Activated naive CD8-positive, alpha-beta T cell treated with anti-CD3 and anti-CD28 coated beads, Interleukin-2, amount 10 ng/mL, durations not matched to agents 7 days and 5 days (primary cell): Measurements from ENCODE around the gene SLC66A3. TPM values are rescaled to one million over a fixed set of nuclear protein-coding genes. Genes with fewer than 3 reads are reported as not detected.

Experiments
- ATAC-seq: fragments of 150-1000 bp; cut with Tn5 transposase; one replicate; pipeline ENCODE4 v1.10.0; 2021; ENCODE audit warnings: low read depth, moderate library complexity
- POLR2A ChIA-PET: fragments of 350-600 bp; sonication (Branson Sonifier 250); formaldehyde crosslinking; loops from one replicate; lab custom pipeline; 2021; ENCODE audit warnings: antibody characterized with exemption; lab: Charles Lee
- DNase-seq: peaks from one replicate; pipeline ENCODE4 v3.0.0; 2021
- H3K27ac Mint-ChIP-seq: one replicate; pipeline ENCODE4 v1.8.0; 2022; ENCODE audit warnings: mild to moderate bottlenecking, mixed read lengths
- H3K27me3 Mint-ChIP-seq: one replicate; pipeline ENCODE4 v1.8.0; 2022; ENCODE audit warnings: mild to moderate bottlenecking, moderate library complexity, mixed read lengths
- H3K36me3 Mint-ChIP-seq: one replicate; pipeline ENCODE4 v1.8.0; 2021; ENCODE audit warnings: mild to moderate bottlenecking, mixed read lengths
- H3K4me1 Mint-ChIP-seq: one replicate; pipeline ENCODE4 v1.8.0; 2021; ENCODE audit warnings: mixed read lengths
- H3K4me3 Mint-ChIP-seq: one replicate; pipeline ENCODE4 v1.8.0; 2022; ENCODE audit warnings: mild to moderate bottlenecking, moderate library complexity, mixed read lengths
- H3K9me3 Mint-ChIP-seq: one replicate; pipeline ENCODE4 v1.8.0; 2021; ENCODE audit warnings: mixed read lengths
- total RNA-seq, 2 experiments: library from RNA; stranded (reverse); gene quantifications; one replicate each; pipeline ENCODE4 v1.2.3, GENCODE V29; 2021

SLC66A3 gene
- total RNA-seq, 2 experiments from 2014 or later: 19.0 to 20.8 TPM

DNA sequence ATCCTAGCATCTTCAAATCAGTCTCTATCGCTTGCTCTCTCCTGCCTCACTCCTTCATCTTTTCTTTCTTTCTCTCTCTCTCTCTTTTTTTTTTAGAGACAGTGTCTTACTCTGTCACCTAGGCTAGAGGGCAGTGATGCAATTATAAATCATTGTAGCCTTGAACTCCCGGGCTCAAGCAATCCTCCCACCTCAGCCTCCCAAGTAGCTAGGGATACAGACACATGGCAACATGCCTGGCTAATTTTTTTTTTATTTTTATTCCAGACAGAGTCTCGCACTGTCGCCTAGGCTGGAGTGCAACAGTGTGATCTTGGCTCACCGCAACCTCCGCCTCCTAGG is 10.6 kb upstream of the SLC66A3 start:
- H3K9me3 Mint-ChIP-seq: no peaks in the 10 kb centered on the region
- H3K27me3 Mint-ChIP-seq: peaks cover 2% of the 10 kb centered on the region
- POLR2A ChIA-PET: interaction anchor here (1.3 kb wide), 1 partner anchor 10 kb away, joined by 3 read pairs; the partner anchor contains the start of gene SLC66A3
- H3K4me1 Mint-ChIP-seq: no peaks in the 10 kb centered on the region
- no peaks in the 10 kb centered on the region for H3K36me3 Mint-ChIP-seq
- H3K4me3 Mint-ChIP-seq: no peak overlapping the region
- DNase-seq: no peak
- H3K27ac Mint-ChIP-seq: no peak overlapping the region
- ATAC-seq: no peak

DNA sequence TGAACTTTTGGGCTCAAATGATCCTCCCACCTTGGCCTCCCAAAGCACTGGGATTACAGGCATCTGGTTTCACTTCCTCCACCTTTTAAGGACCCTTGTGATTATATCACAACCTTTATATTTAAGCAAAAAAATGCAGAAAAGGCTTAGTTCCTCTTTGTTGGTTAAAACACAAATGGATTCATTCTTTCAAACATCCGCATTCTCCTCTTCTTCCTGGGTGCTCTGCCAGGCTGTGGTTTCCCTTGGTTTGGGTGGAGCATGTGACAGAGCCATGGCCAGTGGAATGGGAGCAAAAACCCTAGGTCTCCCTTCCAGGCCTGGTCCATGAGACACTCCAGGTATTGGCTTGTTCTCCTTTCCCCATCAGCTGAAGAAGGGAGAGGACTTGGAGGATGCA is 9.9 kb upstream of the SLC66A3 start:
- POLR2A ChIA-PET: interaction anchor here (1.3 kb wide), 1 partner anchor 10 kb away, joined by 3 read pairs; the partner anchor contains the start of gene SLC66A3
- Mint-ChIP-seq H3K4me3 (no peak overlapping the region), H3K4me1 (no peaks in the 10 kb centered on the region), H3K9me3 (no peaks in the 10 kb centered on the region), H3K27ac (no peak overlapping the region), H3K36me3 (no peaks in the 10 kb centered on the region), H3K27me3 (peaks cover 2% of the 10 kb centered on the region)
- ATAC-seq (no peak), DNase-seq (no peak)

DNA sequence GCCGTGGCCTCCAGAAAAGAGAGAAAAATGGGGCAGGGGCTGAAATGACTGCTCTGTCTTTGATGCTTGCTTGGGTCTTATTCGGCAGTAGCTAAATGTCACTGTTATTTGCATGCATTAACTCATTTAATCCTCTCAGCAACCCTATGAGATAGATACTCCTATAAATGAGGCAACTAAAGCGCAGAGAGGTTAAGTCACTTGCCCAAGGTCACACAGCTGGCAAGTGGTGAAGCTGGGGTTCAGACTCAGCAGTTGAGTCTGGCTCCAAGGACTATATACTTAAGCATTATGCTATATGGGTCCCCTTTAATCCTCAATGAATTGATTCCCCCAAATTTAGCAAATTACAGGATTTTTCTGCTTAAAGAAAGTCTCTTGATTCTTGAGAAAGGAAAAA is 9.2 kb upstream of the SLC66A3 start:
- peaks cover 5% of the 10 kb centered on the region for H3K27me3 Mint-ChIP-seq
- no peaks in the 10 kb centered on the region for H3K4me1 Mint-ChIP-seq
- H3K4me3 Mint-ChIP-seq: no peak overlapping the region
- H3K27ac Mint-ChIP-seq: no peak overlapping the region
- H3K9me3 Mint-ChIP-seq: no peaks in the 10 kb centered on the region
- no peaks in the 10 kb centered on the region for H3K36me3 Mint-ChIP-seq
- DNase-seq (no peak), ATAC-seq (no peak)
- POLR2A ChIA-PET: interaction anchor here (1.3 kb wide), 1 partner anchor 9 kb away, joined by 3 read pairs; the partner anchor contains the start of gene SLC66A3

DNA sequence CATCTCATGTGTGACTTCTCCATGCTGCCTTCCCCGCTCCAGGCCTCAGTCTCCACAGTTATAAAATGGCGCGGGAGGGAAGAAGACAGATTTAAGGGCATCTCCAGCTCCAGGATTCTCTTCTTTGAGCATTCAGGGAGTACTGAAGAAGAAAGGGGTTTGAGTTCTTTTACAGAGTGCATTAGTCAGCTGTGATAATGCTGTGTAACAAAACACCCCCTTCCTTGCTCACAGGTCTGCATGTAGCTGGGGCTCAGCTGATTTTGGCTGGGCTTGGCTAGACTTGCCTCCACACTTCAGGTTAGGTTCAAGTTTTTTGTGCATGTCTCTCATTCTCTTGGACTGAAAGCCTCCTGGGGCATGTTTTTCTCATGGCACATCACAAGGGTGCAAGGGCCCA is 8.0 kb upstream of the SLC66A3 start:
- H3K27me3 Mint-ChIP-seq: peaks cover 8% of the 10 kb centered on the region
- no peak for DNase-seq
- H3K27ac Mint-ChIP-seq: no peak overlapping the region
- H3K9me3 Mint-ChIP-seq: no peaks in the 10 kb centered on the region
- H3K36me3 Mint-ChIP-seq: no peaks in the 10 kb centered on the region
- no peaks in the 10 kb centered on the region for H3K4me1 Mint-ChIP-seq
- POLR2A ChIA-PET: no interaction called here
- H3K4me3 Mint-ChIP-seq: no peak overlapping the region
- ATAC-seq: no peak

DNA sequence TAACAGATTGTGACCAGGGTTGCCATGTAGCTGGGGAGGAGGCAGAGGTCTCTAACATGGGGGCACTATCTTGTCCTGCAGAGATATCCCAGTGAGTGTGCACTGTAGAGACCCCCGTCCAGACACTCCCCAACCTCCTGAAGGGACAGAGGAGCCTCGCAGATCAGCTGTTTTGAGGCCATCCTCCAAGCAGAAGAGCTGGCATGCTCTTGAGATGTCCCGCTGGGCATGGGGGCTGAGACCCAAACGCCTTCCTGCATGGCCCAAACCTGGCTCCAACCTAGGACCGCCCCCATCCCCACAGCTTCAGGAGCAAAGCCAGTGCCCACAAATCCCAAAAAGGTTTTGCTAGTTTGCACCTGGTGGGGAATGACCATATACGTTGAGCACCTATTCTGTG is 2.7 kb upstream of the SLC66A3 start:
- DNase-seq (no peak), ATAC-seq (no peak)
- H3K27ac Mint-ChIP-seq: no peak overlapping the region
- H3K36me3 Mint-ChIP-seq: no peaks in the 10 kb centered on the region
- no peak overlapping the region for H3K4me3 Mint-ChIP-seq
- POLR2A ChIA-PET: interaction anchor here (1.2 kb wide), 1 partner anchor 20 kb away, joined by 4 read pairs; a partner anchor contains a TSS
- peaks cover 6% of the 10 kb centered on the region for H3K4me1 Mint-ChIP-seq
- no peaks in the 10 kb centered on the region for H3K9me3 Mint-ChIP-seq
- peaks cover 6% of the 10 kb centered on the region for H3K27me3 Mint-ChIP-seq

DNA sequence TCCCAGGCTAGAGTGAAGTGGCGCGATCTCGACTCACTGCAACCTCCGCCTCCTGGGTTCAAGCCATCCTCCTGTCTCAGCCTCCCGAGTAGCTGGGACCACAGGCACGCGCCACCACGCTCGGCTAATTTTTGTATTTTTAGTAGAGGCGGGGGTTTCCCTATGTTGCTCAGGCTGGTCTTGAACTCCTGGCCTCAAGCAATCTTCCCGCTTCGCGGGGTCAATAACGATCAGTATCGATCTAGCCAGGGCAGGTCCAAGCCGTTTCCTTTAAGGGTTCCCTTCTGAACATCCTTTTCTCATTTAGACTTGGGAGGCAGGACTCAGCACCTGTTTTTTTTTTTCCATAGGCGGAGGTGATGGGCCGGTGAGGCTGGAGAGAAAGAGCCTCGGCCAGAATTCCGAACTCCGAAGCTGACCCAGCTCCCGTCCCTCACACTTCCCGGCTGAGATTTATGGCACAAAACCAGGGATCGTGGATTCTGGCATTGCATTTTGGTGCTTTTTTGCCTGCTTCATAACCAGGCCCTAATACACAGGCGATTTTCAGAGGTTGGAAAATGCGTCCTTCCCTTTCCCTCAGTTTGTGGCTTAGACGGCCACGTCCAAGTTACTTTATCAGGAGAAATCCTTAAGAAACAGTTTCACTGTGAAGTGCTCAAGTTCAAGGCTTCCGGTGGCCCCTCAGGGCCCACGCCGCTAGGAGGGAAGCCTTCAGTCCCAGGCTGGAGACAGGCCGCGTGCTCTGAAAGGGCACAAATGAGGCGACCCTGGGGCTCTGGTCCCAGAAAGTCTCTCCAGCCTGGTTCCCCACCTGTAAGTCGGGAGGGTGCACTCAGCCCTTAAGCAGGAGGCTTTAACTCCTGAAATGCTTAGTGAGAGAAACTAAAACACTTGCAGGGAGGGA is 998 bp upstream of the SLC66A3 start:
- peak; percentile 2 for ATAC-seq
- Mint-ChIP-seq H3K36me3 (no peaks in the 10 kb centered on the region), H3K27me3 (peaks cover 6% of the 10 kb centered on the region), H3K9me3 (no peaks in the 10 kb centered on the region), H3K4me3 (peak overlapping the region; percentile 83), H3K4me1 (peaks cover 6% of the 10 kb centered on the region), H3K27ac (peak overlapping the region; percentile 89)
- POLR2A ChIA-PET: interaction anchor here (1.0 to 2.4 kb wide), 4 partner anchors 9 to 342 kb away, joined by 3 to 9 read pairs (median 5); partner anchors contain the start of gene PDIA6
- DNase-seq: no peak

DNA sequence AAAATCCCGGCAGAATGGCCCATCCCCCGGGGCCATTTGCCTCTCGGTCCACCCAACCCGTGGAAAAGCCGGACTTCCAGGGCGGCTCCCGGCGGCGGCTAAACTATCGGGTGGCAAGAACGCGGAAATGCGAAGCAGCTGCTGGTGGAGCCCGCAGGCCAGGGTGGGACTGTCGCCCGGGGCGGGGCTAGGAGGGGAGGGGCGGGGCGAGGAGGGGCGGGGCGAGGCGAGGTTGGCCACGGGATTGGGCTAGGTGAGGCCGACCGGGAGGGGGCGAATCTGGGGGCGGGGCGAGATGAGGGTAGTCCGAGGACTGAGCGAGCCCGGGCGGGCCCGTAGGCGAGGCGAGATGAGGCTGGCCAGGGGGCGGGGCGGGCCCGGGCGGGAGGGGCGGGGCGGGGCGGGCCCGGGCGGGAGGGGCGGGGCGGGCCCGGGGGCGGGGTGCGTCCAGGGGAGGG is 315 bp upstream of the SLC66A3 start:
- Mint-ChIP-seq H3K9me3 (no peaks in the 10 kb centered on the region), H3K4me1 (peaks cover 9% of the 10 kb centered on the region), H3K4me3 (peak overlapping the region; percentile 83), H3K27me3 (peaks cover 6% of the 10 kb centered on the region), H3K27ac (peak overlapping the region; percentile 89), H3K36me3 (no peaks in the 10 kb centered on the region)
- DNase-seq (peak; percentile 96), ATAC-seq (peak; percentile 94)
- POLR2A ChIA-PET: interaction anchor here (1.0 to 2.4 kb wide), 7 partner anchors 9 to 342 kb away, joined by 3 to 17 read pairs (median 4); partner anchors contain the start of genes PDIA6 and ROCK2

DNA sequence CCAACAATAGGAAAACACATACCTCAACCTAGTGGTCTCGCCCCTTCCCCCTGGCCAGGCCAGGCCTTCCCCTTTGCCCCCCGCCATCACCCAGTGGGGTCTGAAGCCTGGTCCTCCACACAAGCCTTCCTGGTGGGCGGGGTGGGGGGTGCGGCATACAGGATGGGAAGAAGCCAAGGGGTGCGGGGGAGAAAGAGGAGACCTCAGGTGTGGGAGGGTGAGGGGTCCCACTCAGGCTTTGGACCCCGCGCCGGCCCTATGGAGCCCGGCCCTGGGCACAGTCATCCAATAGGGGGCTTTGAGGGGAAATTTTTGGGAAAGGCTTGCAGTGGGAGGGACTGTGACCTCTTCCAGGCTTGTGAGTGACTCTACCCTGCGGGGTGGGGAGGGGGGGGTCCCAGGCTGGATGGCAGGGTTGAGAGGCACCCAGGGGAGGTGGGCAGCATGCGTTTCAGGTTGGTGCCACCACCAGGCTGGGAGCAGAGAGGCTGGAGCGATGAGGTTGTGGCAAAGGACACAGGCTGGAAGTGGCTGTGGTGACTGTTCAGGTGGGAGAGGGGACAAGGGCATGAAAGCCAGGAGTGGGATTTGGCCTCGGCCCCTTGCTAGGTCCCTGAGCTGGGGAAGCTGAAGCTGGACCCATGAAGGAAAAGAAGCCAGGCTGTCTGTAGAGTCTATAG is 1.3 kb downstream of the SLC66A3 start:
- no peaks in the 10 kb centered on the region for H3K27me3 Mint-ChIP-seq
- no peak for DNase-seq
- H3K27ac Mint-ChIP-seq: no peak overlapping the region
- H3K4me1 Mint-ChIP-seq: peaks cover 9% of the 10 kb centered on the region
- no peaks in the 10 kb centered on the region for H3K36me3 Mint-ChIP-seq
- H3K9me3 Mint-ChIP-seq: no peaks in the 10 kb centered on the region
- H3K4me3 Mint-ChIP-seq: peak overlapping the region; percentile 81
- no peak for ATAC-seq
- POLR2A ChIA-PET: no interaction called here

DNA sequence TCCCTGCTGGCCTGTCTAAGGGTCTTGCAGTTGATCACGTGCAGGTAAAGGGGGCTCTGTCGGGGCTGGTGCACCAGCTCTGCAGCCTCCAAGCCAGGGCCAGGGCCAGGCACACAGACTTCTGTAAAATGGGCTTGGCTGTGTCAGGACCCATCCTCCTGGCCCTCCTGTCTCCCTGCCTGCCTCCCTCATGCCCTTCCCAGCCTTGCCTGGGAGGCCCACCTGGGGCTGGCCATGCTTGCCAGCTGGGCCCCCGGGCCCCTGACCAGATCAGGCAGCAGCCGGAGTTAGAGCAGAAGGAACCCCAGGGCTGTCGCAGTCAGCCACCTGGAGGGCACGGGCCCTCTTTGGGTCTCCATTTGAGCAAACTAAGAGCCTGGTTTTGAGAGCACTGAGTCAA is 2.0 kb downstream of the SLC66A3 start:
- ATAC-seq (no peak), DNase-seq (no peak)
- Mint-ChIP-seq H3K4me3 (no peak overlapping the region), H3K36me3 (no peaks in the 10 kb centered on the region), H3K27ac (no peak overlapping the region), H3K9me3 (no peaks in the 10 kb centered on the region), H3K4me1 (peaks cover 9% of the 10 kb centered on the region), H3K27me3 (no peaks in the 10 kb centered on the region)
- POLR2A ChIA-PET: no interaction called here

DNA sequence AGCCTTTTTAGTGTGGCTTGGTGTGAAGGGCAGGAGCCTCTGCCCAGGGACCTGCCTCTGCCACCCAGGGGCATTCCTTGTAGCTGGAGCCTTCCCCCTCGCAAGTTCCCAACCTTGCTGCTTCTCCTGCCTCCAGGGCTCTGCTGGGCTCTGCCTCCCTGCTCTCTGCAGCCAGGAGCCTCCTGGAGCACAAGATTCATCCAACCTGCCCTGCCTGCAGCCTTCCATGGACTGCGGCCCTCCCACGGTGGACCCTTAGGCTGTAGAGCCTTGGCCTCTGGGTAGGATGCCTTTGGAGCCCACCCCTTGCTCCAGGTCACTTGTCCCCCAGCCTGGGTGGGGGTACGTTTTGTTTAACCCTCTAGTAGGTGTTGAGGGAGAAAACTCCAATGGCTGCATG is 2.5 kb downstream of the SLC66A3 start:
- Mint-ChIP-seq H3K36me3 (no peaks in the 10 kb centered on the region), H3K9me3 (no peaks in the 10 kb centered on the region), H3K4me3 (no peak overlapping the region), H3K27ac (no peak overlapping the region), H3K4me1 (peaks cover 9% of the 10 kb centered on the region), H3K27me3 (no peaks in the 10 kb centered on the region)
- DNase-seq (no peak), ATAC-seq (no peak)
- POLR2A ChIA-PET: no interaction called here

DNA sequence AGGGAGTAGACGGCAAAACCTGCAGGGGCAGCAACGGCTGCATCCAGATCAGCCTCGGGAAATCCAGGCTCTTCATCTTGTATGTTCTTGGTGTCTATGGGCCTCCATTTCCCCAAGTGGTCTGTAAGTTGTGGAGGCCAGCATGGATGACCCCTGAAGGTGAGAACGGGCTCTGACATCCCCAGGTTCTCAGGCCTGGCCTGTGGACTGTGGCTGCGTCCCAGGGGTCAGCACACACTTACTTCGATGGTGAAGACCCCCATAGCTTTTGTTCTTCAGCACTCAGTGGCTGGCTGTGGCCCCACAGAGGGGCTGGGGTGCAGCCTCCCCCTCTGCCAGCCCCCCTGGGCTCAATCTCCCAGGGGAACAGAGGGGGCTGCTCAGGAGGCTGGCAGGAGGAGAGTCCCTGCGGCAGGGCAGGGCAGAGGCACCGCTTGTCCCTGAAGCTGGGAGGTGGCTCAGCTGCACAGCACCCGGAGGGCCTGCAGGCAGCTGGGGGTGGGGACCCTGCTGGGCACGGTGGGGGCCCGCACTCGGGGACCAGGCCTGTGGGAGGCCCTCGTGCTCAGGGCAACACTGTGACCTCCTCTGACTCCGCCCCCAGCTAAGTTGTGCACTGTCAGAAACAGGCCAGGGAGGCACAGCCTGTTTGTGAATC is 3.8 kb downstream of the SLC66A3 start:
- no peaks in the 10 kb centered on the region for H3K27me3 Mint-ChIP-seq
- no peaks in the 10 kb centered on the region for H3K9me3 Mint-ChIP-seq
- H3K4me3 Mint-ChIP-seq: no peak overlapping the region
- ATAC-seq (no peak), DNase-seq (no peak)
- peaks cover 2% of the 10 kb centered on the region for H3K36me3 Mint-ChIP-seq
- no peak overlapping the region for H3K27ac Mint-ChIP-seq
- H3K4me1 Mint-ChIP-seq: peaks cover 9% of the 10 kb centered on the region
- POLR2A ChIA-PET: no interaction called here

DNA sequence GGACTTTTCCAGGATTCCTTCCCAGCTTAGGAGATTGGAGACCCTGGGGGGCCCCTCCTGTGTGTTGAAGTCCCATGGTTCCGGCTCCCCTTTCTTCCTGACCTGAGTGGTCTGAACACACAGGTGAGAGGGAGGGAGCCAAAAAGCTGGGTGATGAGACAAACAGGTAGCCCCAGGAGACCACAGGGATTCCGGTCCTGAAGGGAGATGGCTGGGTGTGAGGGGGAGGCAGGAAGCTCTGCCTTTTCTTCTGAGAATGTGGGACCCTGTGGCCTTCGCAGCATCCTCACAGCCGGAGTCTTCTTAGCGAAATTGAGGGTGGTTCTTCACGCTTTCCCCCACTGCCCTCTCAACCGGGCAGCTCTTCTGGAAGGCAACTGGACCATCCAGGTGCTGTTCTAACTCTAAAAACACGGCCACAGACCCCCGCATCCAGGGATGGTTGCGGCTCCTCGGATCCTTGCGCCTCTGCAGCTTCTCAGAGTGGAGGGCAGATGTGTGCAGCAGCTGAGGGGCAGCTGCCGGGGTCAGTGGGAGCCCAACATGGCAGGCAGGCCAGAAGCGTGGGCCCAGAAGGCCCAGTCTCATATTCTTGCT is 4.4 kb downstream of the SLC66A3 start:
- Mint-ChIP-seq H3K4me1 (peaks cover 7% of the 10 kb centered on the region), H3K27ac (peak overlapping the region; percentile 12), H3K27me3 (no peaks in the 10 kb centered on the region), H3K9me3 (no peaks in the 10 kb centered on the region), H3K36me3 (peaks cover 2% of the 10 kb centered on the region), H3K4me3 (no peak overlapping the region)
- DNase-seq (no peak), ATAC-seq (no peak)
- POLR2A ChIA-PET: no interaction called here

DNA sequence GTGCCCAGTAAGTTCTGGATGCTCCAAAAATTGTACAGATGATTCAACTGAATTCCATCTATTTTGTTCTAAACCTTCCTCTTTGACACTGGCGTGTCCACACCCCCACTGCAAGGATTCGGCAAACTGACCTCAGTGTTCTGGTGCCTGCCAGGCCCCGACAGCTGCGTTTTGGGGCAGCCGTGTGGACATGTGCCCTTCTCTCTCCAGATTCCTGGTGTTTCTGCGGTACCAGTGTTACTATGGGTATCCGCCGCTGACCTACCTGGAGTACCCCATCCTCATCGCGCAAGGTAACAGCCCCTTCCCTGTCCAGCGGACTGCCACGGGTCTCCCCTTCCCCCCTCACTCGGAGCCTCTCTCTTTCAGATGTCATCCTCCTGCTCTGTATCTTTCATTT is 5.0 kb downstream of the SLC66A3 start:
- ATAC-seq (no peak), DNase-seq (no peak)
- peaks cover 2% of the 10 kb centered on the region for H3K36me3 Mint-ChIP-seq
- POLR2A ChIA-PET: no interaction called here
- H3K27ac Mint-ChIP-seq: peak overlapping the region; percentile 88
- H3K4me1 Mint-ChIP-seq: peaks cover 7% of the 10 kb centered on the region
- no peaks in the 10 kb centered on the region for H3K9me3 Mint-ChIP-seq
- H3K4me3 Mint-ChIP-seq: no peak overlapping the region
- H3K27me3 Mint-ChIP-seq: no peaks in the 10 kb centered on the region
